ENCODE data around the gene LRRC52. TPM values are rescaled to one million over a fixed set of nuclear protein-coding genes. Genes with fewer than 3 reads are reported as not detected.

The LRRC52 gene
- total and polyA plus RNA-seq, 4 donors = not detected

- no peaks in the 10 kb centered on the region for H3K4me1 ChIP-seq (ENCODE audit: control insufficient read depth in 1 of 2, insufficient read depth in 2 of 2, low read length in 2 of 2)
- ATAC-seq (ENCODE audit: low FRiP score) = no peak
- no peak overlapping the region for H3K27ac ChIP-seq (ENCODE audit: low read depth in 1 of 2, low read length in 2 of 2)
- no peak overlapping the region for H3K4me3 ChIP-seq (ENCODE audit: low read length in 2 of 2)
- intact Hi-C loops (cut with DNase I) = no loop called here
- H3K36me3 ChIP-seq (ENCODE audit: control insufficient read depth in 1 of 2, insufficient read depth in 2 of 2, low read length in 1 of 2) = no peaks in the 10 kb centered on the region
- no peak for DNase-seq
- H3K9me3 ChIP-seq (ENCODE audit: control insufficient read depth, low read length) = no peaks in the 10 kb centered on the region
- no peaks in the 10 kb centered on the region for H3K27me3 ChIP-seq (ENCODE audit: control insufficient read depth in 1 of 2, insufficient read depth in 2 of 2, low read length in 1 of 2)
- 85 to 87% methylated on average over 7 of the region's 7 CpGs for WGBS, 2 donors
Measured at GRCh38 chr1:165532053-165532452, 11.7 kb upstream of the LRRC52 start.

- ATAC-seq (ENCODE audit: low FRiP score) = no peak
- no peak for DNase-seq
- Histone ChIP-seq H3K4me3 (ENCODE audit: low read length in 2 of 2) (no peak overlapping the region), H3K36me3 (ENCODE audit: control insufficient read depth in 1 of 2, insufficient read depth in 2 of 2, low read length in 1 of 2) (no peaks in the 10 kb centered on the region), H3K9me3 (ENCODE audit: control insufficient read depth, low read length) (no peaks in the 10 kb centered on the region), H3K27me3 (ENCODE audit: control insufficient read depth in 1 of 2, insufficient read depth in 2 of 2, low read length in 1 of 2) (no peaks in the 10 kb centered on the region), H3K4me1 (ENCODE audit: control insufficient read depth in 1 of 2, insufficient read depth in 2 of 2, low read length in 2 of 2) (no peaks in the 10 kb centered on the region), H3K27ac (ENCODE audit: low read depth in 1 of 2, low read length in 2 of 2) (no peak overlapping the region)
- WGBS, 2 donors = 10 to 38% methylated on average over 4 of the region's 4 CpGs
- intact Hi-C loops (cut with DNase I) = no loop called here
Measured at GRCh38 chr1:165533254-165533653, 10.5 kb upstream of the LRRC52 start.

GRCh38 chr1:165536016-165536415 is 7.8 kb upstream of the LRRC52 start:
- Histone ChIP-seq H3K4me3 (ENCODE audit: low read length in 2 of 2) (no peak overlapping the region), H3K27ac (ENCODE audit: low read depth in 1 of 2, low read length in 2 of 2) (no peak overlapping the region), H3K9me3 (ENCODE audit: control insufficient read depth, low read length) (no peaks in the 10 kb centered on the region), H3K27me3 (ENCODE audit: control insufficient read depth in 1 of 2, insufficient read depth in 2 of 2, low read length in 1 of 2) (no peaks in the 10 kb centered on the region), H3K4me1 (ENCODE audit: control insufficient read depth in 1 of 2, insufficient read depth in 2 of 2, low read length in 2 of 2) (peaks cover 0 to 3% of the 10 kb centered on the region in 2 donors), H3K36me3 (ENCODE audit: control insufficient read depth in 1 of 2, insufficient read depth in 2 of 2, low read length in 1 of 2) (no peaks in the 10 kb centered on the region)
- intact Hi-C loops (cut with DNase I) = no loop called here
- ATAC-seq (ENCODE audit: low FRiP score) (no peak), DNase-seq (no peak)
- WGBS, 2 donors = 74 to 81% methylated on average over 3 of the region's 3 CpGs

DNA sequence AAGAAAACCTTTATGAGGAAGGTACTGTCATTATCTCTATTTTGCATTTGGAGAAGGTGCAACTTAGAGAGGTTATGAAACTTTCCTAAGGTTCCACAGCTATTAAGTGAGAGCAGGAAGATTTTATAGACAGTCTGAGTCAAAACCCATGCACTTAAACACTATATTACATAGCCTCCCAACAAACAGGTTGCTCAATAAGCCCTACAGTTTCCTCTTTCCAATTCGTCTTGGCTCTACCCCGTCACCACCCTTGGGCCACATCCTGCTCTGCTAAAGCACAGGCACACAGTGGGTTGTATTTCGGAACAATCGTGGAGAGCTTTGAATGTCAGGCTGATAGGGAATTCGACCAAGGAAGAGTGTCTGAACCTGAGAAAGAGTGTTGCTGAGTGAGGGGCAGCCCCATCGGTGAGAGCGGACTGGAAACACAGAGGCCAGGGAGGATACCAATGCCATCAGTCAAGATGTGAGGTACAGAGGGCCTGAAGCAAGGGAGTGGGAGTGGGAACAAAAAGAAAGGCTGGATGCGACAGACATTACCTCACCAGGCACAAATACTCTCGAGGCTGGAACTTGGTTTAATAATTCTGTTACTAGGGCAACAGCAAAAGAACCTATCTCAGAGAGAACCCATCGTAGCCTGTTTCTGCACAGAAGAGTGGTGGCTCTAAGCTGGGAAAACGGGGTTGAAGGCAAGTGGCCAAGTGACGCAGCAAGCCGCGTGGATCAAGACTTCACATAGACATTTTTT is 6.3 kb upstream of the LRRC52 start:
- Histone ChIP-seq H3K4me1 (ENCODE audit: control insufficient read depth in 1 of 2, insufficient read depth in 2 of 2, low read length in 2 of 2) (peaks cover 0 to 3% of the 10 kb centered on the region in 2 donors), H3K27ac (ENCODE audit: low read depth in 1 of 2, low read length in 2 of 2) (no peak overlapping the region), H3K36me3 (ENCODE audit: control insufficient read depth in 1 of 2, insufficient read depth in 2 of 2, low read length in 1 of 2) (no peaks in the 10 kb centered on the region), H3K27me3 (ENCODE audit: control insufficient read depth in 1 of 2, insufficient read depth in 2 of 2, low read length in 1 of 2) (no peaks in the 10 kb centered on the region), H3K4me3 (ENCODE audit: low read length in 2 of 2) (no peak overlapping the region), H3K9me3 (ENCODE audit: control insufficient read depth, low read length) (no peaks in the 10 kb centered on the region)
- WGBS, 2 donors = 30 to 36% methylated on average over 14 of the region's 14 CpGs
- ATAC-seq (ENCODE audit: low FRiP score) = no peak
- no peak for DNase-seq
- intact Hi-C loops (cut with DNase I) = no loop called here

DNA sequence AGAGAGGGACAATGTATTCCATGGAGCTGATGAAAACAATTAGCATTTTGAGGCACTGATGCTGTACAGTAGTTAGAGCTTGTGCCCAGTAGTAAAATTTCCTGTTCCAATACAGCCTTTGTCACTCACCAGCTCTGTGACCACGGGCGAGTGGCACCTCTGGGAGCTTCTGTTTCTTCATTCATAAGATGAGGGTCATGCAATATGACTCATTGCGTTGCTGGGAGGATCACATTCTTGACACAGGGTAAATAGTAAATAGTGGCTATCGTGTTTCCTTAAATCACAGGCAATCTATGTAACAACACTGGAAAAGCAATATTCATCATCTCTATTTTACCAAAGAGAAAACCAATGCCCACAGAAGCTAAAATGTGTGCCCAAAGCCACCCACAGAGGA is 4.5 kb upstream of the LRRC52 start:
- Histone ChIP-seq H3K4me1 (ENCODE audit: control insufficient read depth in 1 of 2, insufficient read depth in 2 of 2, low read length in 2 of 2) (peaks cover 0 to 3% of the 10 kb centered on the region in 2 donors), H3K4me3 (ENCODE audit: low read length in 2 of 2) (no peak overlapping the region), H3K27ac (ENCODE audit: low read depth in 1 of 2, low read length in 2 of 2) (peak overlapping the region in 1 of 2 donors; percentile 34), H3K36me3 (ENCODE audit: control insufficient read depth in 1 of 2, insufficient read depth in 2 of 2, low read length in 1 of 2) (no peaks in the 10 kb centered on the region), H3K27me3 (ENCODE audit: control insufficient read depth in 1 of 2, insufficient read depth in 2 of 2, low read length in 1 of 2) (no peaks in the 10 kb centered on the region), H3K9me3 (ENCODE audit: control insufficient read depth, low read length) (no peaks in the 10 kb centered on the region)
- intact Hi-C loops (cut with DNase I) = no loop called here
- ATAC-seq (ENCODE audit: low FRiP score) (no peak), DNase-seq (no peak)
- 91 to 93% methylated on average over 4 of the region's 4 CpGs for WGBS, 2 donors

DNA sequence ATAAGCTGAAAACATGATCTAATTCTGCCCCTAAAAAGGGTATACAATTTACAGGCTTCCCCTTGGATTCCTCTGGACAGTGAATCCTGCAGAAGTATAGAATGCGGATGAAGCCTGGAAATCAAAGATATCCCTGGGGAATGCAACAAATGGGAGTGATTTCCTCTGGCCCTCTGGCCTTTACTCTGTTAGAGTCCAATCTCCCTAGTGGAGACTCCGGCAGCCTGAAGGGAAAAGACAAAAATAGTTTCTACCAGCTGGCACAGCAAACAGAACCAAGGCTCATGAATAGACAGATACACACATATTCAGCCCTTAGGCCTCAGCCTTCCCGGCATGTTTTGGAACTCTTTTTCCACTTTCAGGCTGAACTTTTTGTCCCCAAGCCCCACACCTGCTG is 3.9 kb upstream of the LRRC52 start:
- Histone ChIP-seq H3K36me3 (ENCODE audit: control insufficient read depth in 1 of 2, insufficient read depth in 2 of 2, low read length in 1 of 2) (no peaks in the 10 kb centered on the region), H3K27me3 (ENCODE audit: control insufficient read depth in 1 of 2, insufficient read depth in 2 of 2, low read length in 1 of 2) (no peaks in the 10 kb centered on the region), H3K4me3 (ENCODE audit: low read length in 2 of 2) (no peak overlapping the region), H3K27ac (ENCODE audit: low read depth in 1 of 2, low read length in 2 of 2) (peak overlapping the region; percentile 34 to 71), H3K4me1 (ENCODE audit: control insufficient read depth in 1 of 2, insufficient read depth in 2 of 2, low read length in 2 of 2) (peaks cover 0 to 3% of the 10 kb centered on the region in 2 donors), H3K9me3 (ENCODE audit: control insufficient read depth, low read length) (no peaks in the 10 kb centered on the region)
- DNase-seq (no peak), ATAC-seq (ENCODE audit: low FRiP score) (no peak)
- intact Hi-C loops (cut with DNase I) = no loop called here
- 8 to 18% methylated on average over 3 of the region's 3 CpGs for WGBS, 2 donors

GRCh38 chr1:165542015-165542631 is 1.7 kb upstream of the LRRC52 start:
- no peak for ATAC-seq (ENCODE audit: low FRiP score)
- WGBS, 2 donors = 92 to 93% methylated on average over 6 of the region's 6 CpGs
- no peak overlapping the region for H3K27ac ChIP-seq (ENCODE audit: low read depth in 1 of 2, low read length in 2 of 2)
- H3K9me3 ChIP-seq (ENCODE audit: control insufficient read depth, low read length) = no peaks in the 10 kb centered on the region
- H3K4me3 ChIP-seq (ENCODE audit: low read length in 2 of 2) = no peak overlapping the region
- intact Hi-C loops (cut with DNase I) = no loop called here
- no peaks in the 10 kb centered on the region for H3K27me3 ChIP-seq (ENCODE audit: control insufficient read depth in 1 of 2, insufficient read depth in 2 of 2, low read length in 1 of 2)
- H3K36me3 ChIP-seq (ENCODE audit: control insufficient read depth in 1 of 2, insufficient read depth in 2 of 2, low read length in 1 of 2) = no peaks in the 10 kb centered on the region
- DNase-seq = no peak
- peaks cover 0 to 3% of the 10 kb centered on the region in 2 donors for H3K4me1 ChIP-seq (ENCODE audit: control insufficient read depth in 1 of 2, insufficient read depth in 2 of 2, low read length in 2 of 2)

DNA sequence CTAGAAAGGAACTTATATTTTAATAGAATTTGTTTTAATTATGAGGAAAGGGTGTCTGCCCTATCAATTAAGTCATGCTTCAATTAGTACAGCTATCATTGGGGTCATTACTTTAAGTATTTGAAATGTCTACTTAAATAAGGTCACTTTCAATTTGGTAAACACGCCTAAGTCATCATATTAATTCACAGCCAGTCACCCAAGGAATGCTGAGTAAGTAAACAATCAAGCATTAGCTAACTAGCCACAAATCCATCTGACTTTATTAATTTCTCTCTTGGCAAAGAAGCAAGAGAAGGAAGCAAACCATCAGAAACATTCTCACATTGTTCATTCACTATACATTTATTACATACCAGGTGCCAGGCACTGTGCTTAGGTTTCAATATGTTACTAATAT is 1.2 kb upstream of the LRRC52 start:
- H3K4me1 ChIP-seq (ENCODE audit: control insufficient read depth in 1 of 2, insufficient read depth in 2 of 2, low read length in 2 of 2) = peaks cover 0 to 3% of the 10 kb centered on the region in 2 donors
- no peak overlapping the region for H3K27ac ChIP-seq (ENCODE audit: low read depth in 1 of 2, low read length in 2 of 2)
- H3K27me3 ChIP-seq (ENCODE audit: control insufficient read depth in 1 of 2, insufficient read depth in 2 of 2, low read length in 1 of 2) = no peaks in the 10 kb centered on the region
- no peak for DNase-seq
- ATAC-seq (ENCODE audit: low FRiP score) = no peak
- intact Hi-C loops (cut with DNase I) = no loop called here
- no peak overlapping the region for H3K4me3 ChIP-seq (ENCODE audit: low read length in 2 of 2)
- no peaks in the 10 kb centered on the region for H3K9me3 ChIP-seq (ENCODE audit: control insufficient read depth, low read length)
- H3K36me3 ChIP-seq (ENCODE audit: control insufficient read depth in 1 of 2, insufficient read depth in 2 of 2, low read length in 1 of 2) = no peaks in the 10 kb centered on the region
- 0 to 1% methylated on average over 1 of the region's 1 CpG for WGBS, 2 donors

- H3K9me3 ChIP-seq (ENCODE audit: control insufficient read depth, low read length) = no peaks in the 10 kb centered on the region
- H3K27ac ChIP-seq (ENCODE audit: low read depth in 1 of 2, low read length in 2 of 2) = no peak overlapping the region
- H3K36me3 ChIP-seq (ENCODE audit: control insufficient read depth in 1 of 2, insufficient read depth in 2 of 2, low read length in 1 of 2) = no peaks in the 10 kb centered on the region
- no peak for DNase-seq
- H3K4me3 ChIP-seq (ENCODE audit: low read length in 2 of 2) = no peak overlapping the region
- H3K4me1 ChIP-seq (ENCODE audit: control insufficient read depth in 1 of 2, insufficient read depth in 2 of 2, low read length in 2 of 2) = peaks cover 0 to 3% of the 10 kb centered on the region in 2 donors
- intact Hi-C loops (cut with DNase I) = no loop called here
- no peaks in the 10 kb centered on the region for H3K27me3 ChIP-seq (ENCODE audit: control insufficient read depth in 1 of 2, insufficient read depth in 2 of 2, low read length in 1 of 2)
- ATAC-seq (ENCODE audit: low FRiP score) = no peak
Measured at GRCh38 chr1:165544996-165545395, 1.2 kb downstream of the LRRC52 start.

All from aorta (tissue), 5 donors.